Astrocyte (in vitro differentiated cells and primary cell): ENCODE data around the gene UBL4A. TPM values are rescaled to one million over a fixed set of nuclear protein-coding genes. Genes with fewer than 3 reads are reported as not detected.

Source experiments
- DNase-seq: peaks from one replicate; pipeline ENCODE4 v3.0.0-alpha.2; 2010; ENCODE audit warnings: low read depth
- FAIRE-seq: peaks from 2 replicates; lab custom pipeline; 2011; peaks lifted over from hg19 to GRCh38; lab: Jason Lieb, UNC
- H2AFZ ChIP-seq: 2 replicates; pipeline ENCODE4 v1.6.0; 2012; ENCODE audit warnings: low read depth, low read length, inconsistent platforms
- H3K27ac ChIP-seq: 2 replicates; pipeline ENCODE4 v1.5.1; 2011; ENCODE audit warnings: low read depth, low read length, inconsistent platforms
- H3K27me3 ChIP-seq: 2 replicates; pipeline ENCODE4 v1.6.0; 2011; ENCODE audit warnings: low read length, inconsistent platforms; ENCODE audit not compliant: insufficient read depth
- H3K36me3 ChIP-seq: 2 replicates; pipeline ENCODE4 v1.5.1; 2011; ENCODE audit warnings: low read length, inconsistent platforms; ENCODE audit not compliant: insufficient read depth
- H3K4me1 ChIP-seq: 2 replicates; pipeline ENCODE4 v1.5.1; 2011; ENCODE audit warnings: low read length, inconsistent platforms; ENCODE audit not compliant: insufficient read depth
- H3K4me2 ChIP-seq: 2 replicates; pipeline ENCODE4 v1.6.0; 2012; ENCODE audit warnings: low read length, inconsistent platforms
- H3K4me3 ChIP-seq: 2 replicates; pipeline ENCODE4 v1.5.1; 2011; ENCODE audit warnings: low read depth, mild to moderate bottlenecking, low read length, inconsistent platforms; ENCODE audit not compliant: insufficient read depth
- H3K79me2 ChIP-seq: 2 replicates; pipeline ENCODE4 v1.6.0; 2012; ENCODE audit warnings: mild to moderate bottlenecking, low read length, inconsistent platforms; ENCODE audit not compliant: insufficient read depth
- H3K9ac ChIP-seq: 2 replicates; pipeline ENCODE4 v1.6.0; 2012; ENCODE audit warnings: mild to moderate bottlenecking, low read length, inconsistent platforms
- H3K9me3 ChIP-seq: 2 replicates; pipeline ENCODE4 v1.5.1; 2012; ENCODE audit warnings: low read depth, mild to moderate bottlenecking, low read length, inconsistent platforms; ENCODE audit not compliant: insufficient read depth
- H4K20me1 ChIP-seq: 2 replicates; pipeline ENCODE4 v1.6.0; 2012; ENCODE audit warnings: low read length, inconsistent platforms; ENCODE audit not compliant: insufficient read depth
- H3K27ac Mint-ChIP-seq: one replicate; pipeline ENCODE4 v1.8.0; 2021; ENCODE audit warnings: mild to moderate bottlenecking, mixed read lengths; ENCODE audit not compliant: unreplicated experiment
- H3K27me3 Mint-ChIP-seq: one replicate; pipeline ENCODE4 v1.8.0; 2021; ENCODE audit warnings: low read depth, mixed read lengths; ENCODE audit not compliant: unreplicated experiment
- H3K36me3 Mint-ChIP-seq: one replicate; pipeline ENCODE4 v1.8.0; 2021; ENCODE audit warnings: low read depth, mixed read lengths; ENCODE audit not compliant: unreplicated experiment
- H3K4me1 Mint-ChIP-seq: one replicate; pipeline ENCODE4 v1.8.0; 2021; ENCODE audit warnings: low read depth, mixed read lengths; ENCODE audit not compliant: unreplicated experiment
- H3K4me3 Mint-ChIP-seq: one replicate; pipeline ENCODE4 v1.8.0; 2021; ENCODE audit warnings: mild to moderate bottlenecking, moderate library complexity, mixed read lengths; ENCODE audit not compliant: unreplicated experiment
- H3K9me3 Mint-ChIP-seq: one replicate; pipeline ENCODE4 v1.8.0; 2021; ENCODE audit warnings: mild to moderate bottlenecking, mixed read lengths; ENCODE audit not compliant: unreplicated experiment
- EZH2 ChIP-seq: IDR thresholded peaks from 2 replicates; pipeline ENCODE4 v1.6.1; 2012; ENCODE audit warnings: mild to moderate bottlenecking, low read length, inconsistent platforms; ENCODE audit not compliant: insufficient read depth
- total RNA-seq: library from RNA; stranded (reverse); gene quantifications from 2 replicates; pipeline ENCODE4 v1.2.1, GENCODE V29; 2021
- TF ChIP-seq, protein P1 (sequence below): IDR thresholded peaks from 2 replicates; pipeline ENCODE4 v1.5.1; 2011; ENCODE audit warnings: low read depth, mild to moderate bottlenecking, inconsistent platforms, low read length, moderate library complexity; ENCODE audit not compliant: insufficient read depth

UBL4A gene
- total RNA-seq, 1 donor from 2014 or later = 25.8 TPM

DNA sequence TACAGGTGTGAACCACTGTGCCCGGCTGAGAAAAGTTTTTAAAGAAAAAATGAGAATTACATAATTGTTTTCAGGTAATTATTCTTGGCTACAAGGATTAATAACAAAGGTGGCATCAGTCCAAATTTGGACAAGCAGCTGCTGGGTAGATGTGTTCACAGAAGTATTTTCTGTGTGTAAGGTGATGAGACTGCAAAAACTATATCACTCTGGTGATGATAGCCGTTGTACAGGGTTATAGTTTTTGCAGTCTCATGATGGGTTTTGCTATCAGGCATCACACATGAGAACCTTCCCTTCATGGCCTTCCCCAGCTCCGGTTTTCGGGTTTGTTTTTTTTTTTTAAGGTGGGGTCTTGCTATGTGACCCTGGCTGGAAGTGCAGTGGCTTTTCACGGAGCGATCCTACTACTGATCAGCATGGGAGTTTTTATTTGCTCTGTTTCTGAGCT, 9.1 kb upstream of the UBL4A start:
- H3K4me1 Mint-ChIP-seq = peaks cover 3% of the 10 kb centered on the region
- H3K27me3 Mint-ChIP-seq = peaks cover 2% of the 10 kb centered on the region
- Histone ChIP-seq H3K27me3 (no peaks in the 10 kb centered on the region), H3K79me2 (no peaks in the 10 kb centered on the region), H4K20me1 (no peaks in the 10 kb centered on the region), H3K9me3 (no peaks in the 10 kb centered on the region), H3K4me1 (no peaks in the 10 kb centered on the region), H3K4me3 (no peak overlapping the region), H3K9ac (no peak overlapping the region), H2AFZ (no peak overlapping the region), H3K4me2 (no peak overlapping the region), H3K27ac (no peak overlapping the region), H3K36me3 (no peaks in the 10 kb centered on the region)
- no peaks in the 10 kb centered on the region for H3K9me3 Mint-ChIP-seq
- no peaks in the 10 kb centered on the region for H3K36me3 Mint-ChIP-seq
- H3K4me3 Mint-ChIP-seq = no peak overlapping the region
- no peak for TF ChIP-seq EZH2
- TF ChIP-seq, protein P1, sequence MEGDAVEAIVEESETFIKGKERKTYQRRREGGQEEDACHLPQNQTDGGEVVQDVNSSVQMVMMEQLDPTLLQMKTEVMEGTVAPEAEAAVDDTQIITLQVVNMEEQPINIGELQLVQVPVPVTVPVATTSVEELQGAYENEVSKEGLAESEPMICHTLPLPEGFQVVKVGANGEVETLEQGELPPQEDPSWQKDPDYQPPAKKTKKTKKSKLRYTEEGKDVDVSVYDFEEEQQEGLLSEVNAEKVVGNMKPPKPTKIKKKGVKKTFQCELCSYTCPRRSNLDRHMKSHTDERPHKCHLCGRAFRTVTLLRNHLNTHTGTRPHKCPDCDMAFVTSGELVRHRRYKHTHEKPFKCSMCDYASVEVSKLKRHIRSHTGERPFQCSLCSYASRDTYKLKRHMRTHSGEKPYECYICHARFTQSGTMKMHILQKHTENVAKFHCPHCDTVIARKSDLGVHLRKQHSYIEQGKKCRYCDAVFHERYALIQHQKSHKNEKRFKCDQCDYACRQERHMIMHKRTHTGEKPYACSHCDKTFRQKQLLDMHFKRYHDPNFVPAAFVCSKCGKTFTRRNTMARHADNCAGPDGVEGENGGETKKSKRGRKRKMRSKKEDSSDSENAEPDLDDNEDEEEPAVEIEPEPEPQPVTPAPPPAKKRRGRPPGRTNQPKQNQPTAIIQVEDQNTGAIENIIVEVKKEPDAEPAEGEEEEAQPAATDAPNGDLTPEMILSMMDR = no peak
- FAIRE-seq = no peak
- DNase-seq = no peak
- H3K27ac Mint-ChIP-seq = no peak overlapping the region

GRCh38 chrX:154494715-154495114, 8.3 kb upstream of the UBL4A start:
- Mint-ChIP-seq H3K9me3 (no peaks in the 10 kb centered on the region), H3K4me1 (peaks cover 3% of the 10 kb centered on the region), H3K36me3 (no peaks in the 10 kb centered on the region), H3K27me3 (peaks cover 2% of the 10 kb centered on the region), H3K4me3 (no peak overlapping the region), H3K27ac (no peak overlapping the region)
- no peaks in the 10 kb centered on the region for H3K27me3 ChIP-seq
- H4K20me1 ChIP-seq = no peaks in the 10 kb centered on the region
- no peak for TF ChIP-seq EZH2
- TF ChIP-seq, protein P1 = no peak
- H3K4me1 ChIP-seq = peaks cover 2% of the 10 kb centered on the region
- no peaks in the 10 kb centered on the region for H3K36me3 ChIP-seq
- no peak overlapping the region for H3K4me3 ChIP-seq
- H3K4me2 ChIP-seq = no peak overlapping the region
- FAIRE-seq (no peak), DNase-seq (no peak)
- peaks cover 5% of the 10 kb centered on the region for H3K79me2 ChIP-seq
- H2AFZ ChIP-seq = no peak overlapping the region
- no peaks in the 10 kb centered on the region for H3K9me3 ChIP-seq
- H3K9ac ChIP-seq = no peak overlapping the region
- H3K27ac ChIP-seq = no peak overlapping the region

- peak within 1 kb of the TSS; percentile 63 for H2AFZ ChIP-seq
- H3K9ac ChIP-seq = peak within 1 kb of the TSS; percentile 84
- no peaks in the 10 kb centered on the region for H4K20me1 ChIP-seq
- no peaks in the 10 kb centered on the region for H3K27me3 ChIP-seq
- Mint-ChIP-seq H3K27ac (peak within 1 kb of the TSS; percentile 95), H3K36me3 (no peaks in the 10 kb centered on the region), H3K27me3 (peaks cover 2% of the 10 kb centered on the region), H3K4me1 (no peaks in the 10 kb centered on the region), H3K9me3 (no peaks in the 10 kb centered on the region), H3K4me3 (peak within 1 kb of the TSS; percentile 89)
- FAIRE-seq = no peak
- peak within 1 kb of the TSS; percentile 89 for H3K27ac ChIP-seq
- DNase-seq = peak; percentile 81
- H3K36me3 ChIP-seq = no peaks in the 10 kb centered on the region
- H3K79me2 ChIP-seq = peaks cover 24% of the 10 kb centered on the region
- H3K4me3 ChIP-seq = peak within 1 kb of the TSS; percentile 73
- peak within 1 kb of the TSS; percentile 87 for H3K4me2 ChIP-seq
- no peaks in the 10 kb centered on the region for H3K9me3 ChIP-seq
- TF ChIP-seq, protein P1 = no peak
- no peak for TF ChIP-seq EZH2
- peaks cover 14% of the 10 kb centered on the region for H3K4me1 ChIP-seq
Observed at GRCh38 chrX:154490414-154491083, 4.1 kb upstream of the UBL4A start, which contains the start of gene SLC10A3. Gene SLC10A3, minus strand, starts transcription at chrX:154490629. Its CDS starts 1,689 bp downstream, at chrX:154488940.
